ENCODE results near the gene RIMS4. TPM values are rescaled to one million over a fixed set of nuclear protein-coding genes. Genes with fewer than 3 reads are reported as not detected.
A peak's percentile ranks its signal among the peaks of the same experiment; 100 is the strongest.

RIMS4 gene
- polyA plus RNA-seq, 1 experiment, result not detected

- Histone ChIP-seq H3K27me3 (ENCODE audit: control insufficient read depth, insufficient read depth, low read length) (peaks cover 2% of the 10 kb centered on the region), H3K4me3 (ENCODE audit: low read depth, low read length) (no peak overlapping the region), H3K9me3 (ENCODE audit: control insufficient read depth, insufficient read depth, low read length) (no peaks in the 10 kb centered on the region; the same call in 1 of the 2 replicates), H3K27ac (ENCODE audit: low read depth, low read length) (no peak overlapping the region)
- CTCF ChIA-PET, result interaction anchor here (0.7 to 1.8 kb wide), 5 partner anchors 10 to 568 kb away, joined by 3 to 10 read pairs (median 6); no protein-coding TSS in a partner anchor
- no peak for DNase-seq (ENCODE audit: low read depth, low spot score)
- no peak for TF ChIP-seq CTCF (IDR thresholded peaks at IDR 0.05; ENCODE audit: low read depth, low read length)
- POLR2A ChIA-PET, result interaction anchor here (0.8 kb wide), 1 partner anchor 9 kb away, joined by 3 read pairs; no protein-coding TSS in a partner anchor
Observed at GRCh38 chr20:44722990-44723389, 87.4 kb downstream of the RIMS4 start.

- TF ChIP-seq CTCF (IDR thresholded peaks at IDR 0.05; ENCODE audit: low read depth, low read length), result no peak
- Histone ChIP-seq H3K9me3 (ENCODE audit: control insufficient read depth, insufficient read depth, low read length) (no peaks in the 10 kb centered on the region; the same call in 1 of the 2 replicates), H3K4me3 (ENCODE audit: low read depth, low read length) (no peak overlapping the region), H3K27ac (ENCODE audit: low read depth, low read length) (peak overlapping the region; percentile 21), H3K27me3 (ENCODE audit: control insufficient read depth, insufficient read depth, low read length) (peaks cover 2% of the 10 kb centered on the region)
- ChIA-PET POLR2A (interaction anchor here (0.8 kb wide), 1 partner anchor 29 kb away, joined by 9 read pairs; no protein-coding TSS in a partner anchor), CTCF (interaction anchor here (0.7 to 2.5 kb wide), 5 partner anchors 11 to 371 kb away, joined by 3 to 9 read pairs (median 5); no protein-coding TSS in a partner anchor)
- DNase-seq (ENCODE audit: low read depth, low spot score), result no peak
Observed at GRCh38 chr20:44721785-44722054, 88.6 kb downstream of the RIMS4 start.

- no peak for TF ChIP-seq CTCF (IDR thresholded peaks at IDR 0.05; ENCODE audit: low read depth, low read length)
- H3K9me3 ChIP-seq (ENCODE audit: control insufficient read depth, insufficient read depth, low read length), result no peaks in the 10 kb centered on the region; the same call in 1 of the 2 replicates
- peaks cover 2% of the 10 kb centered on the region for H3K27me3 ChIP-seq (ENCODE audit: control insufficient read depth, insufficient read depth, low read length)
- ChIA-PET CTCF (interaction anchor here (0.7 to 2.5 kb wide), 5 partner anchors 11 to 371 kb away, joined by 3 to 9 read pairs (median 5); no protein-coding TSS in a partner anchor), POLR2A (interaction anchor here (0.8 kb wide), 1 partner anchor 29 kb away, joined by 9 read pairs; no protein-coding TSS in a partner anchor)
- no peak for DNase-seq (ENCODE audit: low read depth, low spot score)
- H3K4me3 ChIP-seq (ENCODE audit: low read depth, low read length), result no peak overlapping the region
- peak overlapping the region; percentile 31 for H3K27ac ChIP-seq (ENCODE audit: low read depth, low read length)
Observed at GRCh38 chr20:44720997-44721784, 89.2 kb downstream of the RIMS4 start.

- ChIA-PET POLR2A (no interaction called here), CTCF (interaction anchor here (2.5 kb wide), 2 partner anchors 12 to 37 kb away, joined by 9 read pairs; no protein-coding TSS in a partner anchor)
- Histone ChIP-seq H3K27ac (ENCODE audit: low read depth, low read length) (peak overlapping the region; percentile 31), H3K9me3 (ENCODE audit: control insufficient read depth, insufficient read depth, low read length) (no peaks in the 10 kb centered on the region; the same call in 1 of the 2 replicates), H3K4me3 (ENCODE audit: low read depth, low read length) (no peak overlapping the region), H3K27me3 (ENCODE audit: control insufficient read depth, insufficient read depth, low read length) (peaks cover 2% of the 10 kb centered on the region)
- TF ChIP-seq CTCF (IDR thresholded peaks at IDR 0.05; ENCODE audit: low read depth, low read length), result no peak
- no peak for DNase-seq (ENCODE audit: low read depth, low spot score)
Observed at GRCh38 chr20:44720621-44720996, 89.7 kb downstream of the RIMS4 start.

GRCh38 chr20:44719841-44720240 is 90.5 kb downstream of the RIMS4 start:
- CTCF ChIA-PET, result no interaction called here
- H3K27me3 ChIP-seq (ENCODE audit: control insufficient read depth, insufficient read depth, low read length), result peaks cover 2% of the 10 kb centered on the region
- no peak for TF ChIP-seq CTCF (IDR thresholded peaks at IDR 0.05; ENCODE audit: low read depth, low read length)
- no peaks in the 10 kb centered on the region; the same call in 1 of the 2 replicates for H3K9me3 ChIP-seq (ENCODE audit: control insufficient read depth, insufficient read depth, low read length)
- H3K27ac ChIP-seq (ENCODE audit: low read depth, low read length), result no peak overlapping the region
- DNase-seq (ENCODE audit: low read depth, low spot score), result no peak
- POLR2A ChIA-PET, result no interaction called here
- no peak overlapping the region for H3K4me3 ChIP-seq (ENCODE audit: low read depth, low read length)
